NAMALWA (cell line): ENCODE results near the gene TMEM201.
"Not testable (repeated sequence)": the region's sequence is repeated elsewhere in the genome, so short reads cannot be mapped to it uniquely, and the experiment has no call there.

Experiments used
- DNase-seq: peaks from one replicate; pipeline ENCODE4 v3.0.0-alpha.2; 2015; ENCODE audit warnings: low spot score

Gene TMEM201

GRCh38 chr1:9621032-9621431 is 32.3 kb downstream of the TMEM201 start:
- no peak for DNase-seq

GRCh38 chr1:9624081-9624480 is 35.4 kb downstream of the TMEM201 start:
- DNase-seq, result no peak

GRCh38 chr1:9625030-9625429 is 36.3 kb downstream of the TMEM201 start:
- not testable (repeated sequence) for DNase-seq

- peak; percentile 96 for DNase-seq
These were observed 37.5 kb downstream of the TMEM201 start for GRCh38 chr1:9626201-9626608.

GRCh38 chr1:9628541-9629444 is 40.1 kb downstream of the TMEM201 start:
- peak; percentile 83 for DNase-seq

GRCh38 chr1:9629445-9630201 is 40.9 kb downstream of the TMEM201 start:
- peak; percentile 88 for DNase-seq

- peak; percentile 45 for DNase-seq
These were observed 41.8 kb downstream of the TMEM201 start for GRCh38 chr1:9630331-9631111.

GRCh38 chr1:9631613-9632012 is 42.9 kb downstream of the TMEM201 start:
- DNase-seq, result no peak

GRCh38 chr1:9633493-9633892 is 44.8 kb downstream of the TMEM201 start:
- no peak for DNase-seq

GRCh38 chr1:9634582-9634981 is 45.9 kb downstream of the TMEM201 start:
- DNase-seq, result no peak

GRCh38 chr1:9639227-9639626 is 50.5 kb downstream of the TMEM201 start:
- no peak for DNase-seq

GRCh38 chr1:9643351-9644256 is 54.9 kb downstream of the TMEM201 start:
- DNase-seq, result no peak

GRCh38 chr1:9646037-9646436 is 57.3 kb downstream of the TMEM201 start:
- DNase-seq, result no peak

GRCh38 chr1:9648171-9648570 is 59.5 kb downstream of the TMEM201 start:
- no peak for DNase-seq

GRCh38 chr1:9649769-9650168 is 61.1 kb downstream of the TMEM201 start:
- DNase-seq, result no peak

- DNase-seq, result no peak
These were observed 62.5 kb downstream of the TMEM201 start for GRCh38 chr1:9651220-9651564.

GRCh38 chr1:9651565-9652378 is 63.1 kb downstream of the TMEM201 start, which contains the start of gene PIK3CD:
Gene PIK3CD, plus strand, starts transcription at chr1:9651731. Its CDS starts 58,725 bp downstream, at chr1:9710456.
- DNase-seq, result peak; percentile 75

- peak; percentile 87 for DNase-seq
These were observed 63.9 kb downstream of the TMEM201 start for GRCh38 chr1:9652379-9653209.

GRCh38 chr1:9653210-9653490 is 64.4 kb downstream of the TMEM201 start:
- DNase-seq, result peak; percentile 65
